ENCODE data around the gene SLC12A4.
"Not testable (repeated sequence)": the region's sequence is repeated elsewhere in the genome, so short reads cannot be mapped to it uniquely, and the experiment has no call there.

SLC12A4 gene

DNA sequence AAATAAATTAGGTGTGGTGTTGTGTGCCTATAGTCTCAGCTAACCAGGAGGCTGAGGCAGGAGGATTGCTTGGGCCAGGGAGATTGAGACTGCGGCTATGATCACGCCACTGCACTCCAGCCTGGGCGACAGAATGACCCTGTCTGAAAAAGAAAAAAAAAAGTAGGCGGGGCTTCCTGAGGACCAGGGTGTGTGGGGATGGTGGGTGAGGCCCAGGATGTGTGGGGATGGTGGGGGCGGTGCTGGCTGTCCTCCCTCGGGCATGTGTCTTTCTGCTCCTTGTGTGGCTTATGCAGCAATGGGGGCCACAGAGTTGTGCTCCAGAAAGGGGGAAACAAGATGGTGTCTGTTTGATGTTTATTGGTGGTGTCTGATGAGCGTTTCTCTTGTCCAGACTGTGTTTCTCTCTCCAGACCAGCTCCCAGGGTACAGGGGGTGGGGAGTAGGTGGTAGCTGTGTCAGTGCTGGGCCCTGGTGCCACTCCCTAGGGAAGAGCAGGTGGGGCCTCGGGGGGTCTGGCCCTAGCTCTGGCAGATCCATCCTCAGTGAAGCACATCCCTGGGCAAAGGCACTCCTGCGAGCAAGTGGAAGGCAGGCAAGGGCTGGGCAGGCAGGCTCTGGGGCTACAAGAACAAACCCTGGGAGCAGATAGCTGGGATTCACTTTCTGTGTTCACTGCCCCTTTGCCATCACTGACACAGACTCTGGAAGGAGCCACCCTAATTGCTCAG lies 26.8 kb downstream of the SLC12A4 start:
- peaks cover 8% of the 10 kb centered on the region for H3K36me3 Mint-ChIP-seq (ENCODE audit: insufficient read depth)
- no peak overlapping the region for H3K4me3 Mint-ChIP-seq
- DNase-seq (ENCODE audit: low spot score in 2 of 2) (no peak), ATAC-seq (replicated peaks; ENCODE audit: extremely low read depth, poor library complexity, severe bottlenecking) (no peak)
- no peaks in the 10 kb centered on the region for H3K27me3 Mint-ChIP-seq
- H3K9me3 Mint-ChIP-seq: no peaks in the 10 kb centered on the region
- H3K4me1 Mint-ChIP-seq: peaks cover 29% of the 10 kb centered on the region
- peak overlapping the region; percentile 77 for H3K27ac Mint-ChIP-seq (ENCODE audit: low read depth)

DNA sequence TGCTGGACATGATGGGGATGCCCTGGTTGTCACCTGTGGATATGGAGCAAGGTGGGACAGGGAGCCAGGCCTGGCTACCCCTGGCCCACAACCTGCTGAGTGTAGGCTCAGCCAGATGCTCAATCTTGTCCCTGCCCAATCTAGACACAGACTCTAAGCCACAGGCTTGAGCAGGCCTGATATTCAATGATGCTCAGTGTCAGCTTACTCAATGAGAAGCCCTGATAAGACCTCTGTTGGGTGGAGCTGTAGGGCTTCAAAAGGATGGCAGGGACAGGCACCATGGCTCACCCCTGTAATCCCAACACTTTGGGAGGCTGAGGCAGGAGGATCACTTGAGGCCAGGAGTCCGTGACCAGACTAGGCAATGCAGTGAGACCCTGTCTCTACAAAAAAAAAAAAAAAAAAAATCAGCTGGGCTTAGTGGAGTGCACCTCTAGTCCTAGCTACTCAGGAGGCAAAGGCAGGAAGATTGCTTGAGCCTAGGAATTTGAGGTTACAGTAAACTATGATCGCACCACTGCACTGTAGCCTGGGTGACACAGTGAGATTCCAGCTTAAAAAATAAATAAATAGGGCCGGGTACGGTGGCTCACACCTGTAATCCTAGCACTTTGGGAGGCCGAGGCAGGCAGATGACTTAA lies 27.9 kb downstream of the SLC12A4 start:
- Mint-ChIP-seq H3K4me3 (peak overlapping the region; percentile 46), H3K9me3 (no peaks in the 10 kb centered on the region), H3K36me3 (ENCODE audit: insufficient read depth) (peaks cover 16% of the 10 kb centered on the region), H3K4me1 (peaks cover 33% of the 10 kb centered on the region), H3K27ac (ENCODE audit: low read depth) (peak overlapping the region; percentile 88), H3K27me3 (no peaks in the 10 kb centered on the region)
- ATAC-seq (replicated peaks; ENCODE audit: extremely low read depth, poor library complexity, severe bottlenecking) (no peak), DNase-seq (ENCODE audit: low spot score in 2 of 2) (no peak)

DNA sequence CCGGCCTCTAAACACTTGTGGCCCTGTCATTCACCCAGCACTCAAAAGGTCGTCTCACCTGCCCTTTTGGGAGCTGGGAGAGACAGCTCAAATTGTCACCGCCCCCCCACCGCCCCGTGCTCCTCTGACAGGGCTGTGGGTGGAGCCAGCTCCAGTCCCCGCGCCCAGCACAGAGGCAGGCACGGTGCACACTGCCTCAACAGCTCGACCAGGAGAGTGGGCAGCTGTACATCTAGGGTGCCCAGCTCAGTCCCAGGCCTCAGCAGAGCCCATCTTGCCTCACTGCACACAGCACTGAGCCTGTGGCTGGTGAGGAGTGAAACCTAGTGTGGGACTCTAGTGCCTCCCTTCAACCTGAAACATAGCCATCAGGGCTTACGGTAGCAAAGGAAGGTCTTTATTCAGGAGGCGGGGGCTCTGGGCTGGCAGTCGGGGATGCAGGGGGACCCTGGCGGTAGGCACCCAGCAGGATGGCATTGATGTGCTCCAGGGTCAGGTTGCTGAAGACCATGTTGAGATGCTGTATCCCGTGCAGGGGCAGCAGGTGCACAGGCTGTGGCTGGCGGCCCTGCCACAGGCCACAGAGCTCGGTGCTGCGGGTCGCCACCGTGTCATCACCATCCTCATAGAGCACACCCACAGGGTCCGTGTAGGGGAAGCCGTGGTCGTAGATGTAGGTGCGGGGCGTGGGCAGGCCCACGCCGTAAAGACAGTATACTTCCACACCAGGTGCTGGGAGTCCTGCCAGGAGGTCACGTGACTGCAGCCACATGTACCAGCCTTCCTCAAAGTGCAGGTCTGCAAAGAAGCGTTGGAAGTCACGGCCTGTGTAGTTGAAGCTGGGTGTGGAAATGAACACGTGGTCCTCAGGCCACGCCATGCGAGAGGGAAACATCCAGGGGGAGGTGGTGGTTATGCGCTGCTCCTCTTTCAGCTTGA lies 28.7 kb downstream of the SLC12A4 start:
- H3K27me3 Mint-ChIP-seq: no peaks in the 10 kb centered on the region
- peaks cover 41% of the 10 kb centered on the region for H3K4me1 Mint-ChIP-seq
- H3K9me3 Mint-ChIP-seq: no peaks in the 10 kb centered on the region
- DNase-seq (ENCODE audit: low spot score in 2 of 2) (no peak), ATAC-seq (replicated peaks; ENCODE audit: extremely low read depth, poor library complexity, severe bottlenecking) (no peak)
- H3K27ac Mint-ChIP-seq (ENCODE audit: low read depth): peak overlapping the region; percentile 88
- peaks cover 22% of the 10 kb centered on the region for H3K36me3 Mint-ChIP-seq (ENCODE audit: insufficient read depth)
- H3K4me3 Mint-ChIP-seq: peak overlapping the region; percentile 46

DNA sequence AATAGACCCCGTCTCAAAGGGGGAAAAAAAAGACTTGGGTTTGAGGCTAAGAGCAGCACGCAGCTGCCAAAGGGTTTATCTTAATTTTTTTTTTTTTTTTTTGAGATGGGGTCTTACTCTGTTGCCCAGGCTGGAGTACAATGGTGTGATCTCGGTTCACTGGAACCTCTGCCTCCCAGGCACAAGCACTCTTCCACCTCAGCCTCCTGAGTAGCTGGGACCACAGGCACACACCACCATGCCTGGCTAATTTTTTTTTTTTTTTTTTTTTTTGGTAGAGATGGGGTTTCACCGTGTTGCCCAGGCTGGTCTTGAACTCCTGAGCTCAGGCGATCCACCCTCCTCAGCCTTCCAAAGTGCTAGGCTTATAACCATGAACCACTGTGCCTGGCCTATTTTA lies 30.7 kb downstream of the SLC12A4 start:
- peaks cover 50% of the 10 kb centered on the region for H3K4me1 Mint-ChIP-seq
- peak overlapping the region; percentile 93 for H3K27ac Mint-ChIP-seq (ENCODE audit: low read depth)
- not testable (repeated sequence) for DNase-seq (ENCODE audit: low spot score in 2 of 2); H3K27me3 Mint-ChIP-seq; ATAC-seq (replicated peaks; ENCODE audit: extremely low read depth, poor library complexity, severe bottlenecking); H3K9me3 Mint-ChIP-seq
- H3K4me3 Mint-ChIP-seq: peak overlapping the region; percentile 100
- H3K36me3 Mint-ChIP-seq (ENCODE audit: insufficient read depth): peaks cover 38% of the 10 kb centered on the region

DNA sequence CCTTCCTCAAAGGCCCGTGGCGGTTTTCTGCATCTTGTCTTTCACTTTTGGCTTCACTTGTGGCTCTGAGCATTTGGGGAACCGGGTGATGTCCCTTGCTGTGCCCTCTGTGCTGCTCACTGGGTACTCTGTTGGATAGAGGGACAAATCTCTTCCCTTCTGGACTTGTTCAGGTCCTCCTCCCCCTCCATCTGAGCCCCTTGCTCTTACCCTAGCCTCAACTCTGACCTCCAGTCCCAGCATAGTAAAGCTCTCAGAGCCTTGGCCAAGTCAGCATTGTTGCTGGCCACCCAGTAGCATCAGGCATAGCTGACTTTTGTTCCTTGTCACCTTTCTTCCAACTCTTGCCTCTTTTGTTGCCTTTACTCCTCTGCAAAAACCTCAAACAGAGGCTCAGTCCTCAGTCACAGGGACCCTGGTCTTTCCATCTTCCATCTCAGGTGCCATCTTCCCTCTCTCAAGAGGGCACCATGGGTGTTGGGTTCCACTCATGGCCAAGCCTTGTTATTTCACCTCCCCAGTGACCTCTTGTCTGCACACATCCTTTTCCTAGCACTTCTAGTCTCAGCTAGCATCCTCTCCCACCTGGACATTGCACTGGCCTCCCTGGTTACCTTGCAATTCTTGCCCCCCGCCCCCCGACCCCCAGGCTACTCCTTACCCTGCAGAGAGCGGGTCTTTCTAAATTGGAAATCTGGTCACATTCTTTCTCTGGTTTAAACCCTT lies 31.4 kb downstream of the SLC12A4 start:
- Mint-ChIP-seq H3K9me3 (no peaks in the 10 kb centered on the region), H3K36me3 (ENCODE audit: insufficient read depth) (peaks cover 38% of the 10 kb centered on the region), H3K27ac (ENCODE audit: low read depth) (peak overlapping the region; percentile 93), H3K4me3 (peak overlapping the region; percentile 100), H3K27me3 (no peaks in the 10 kb centered on the region), H3K4me1 (peaks cover 46% of the 10 kb centered on the region)
- peak; percentile 52 to 68 for DNase-seq (ENCODE audit: low spot score in 2 of 2)
- peak; percentile 47 for ATAC-seq (replicated peaks; ENCODE audit: extremely low read depth, poor library complexity, severe bottlenecking)

DNA sequence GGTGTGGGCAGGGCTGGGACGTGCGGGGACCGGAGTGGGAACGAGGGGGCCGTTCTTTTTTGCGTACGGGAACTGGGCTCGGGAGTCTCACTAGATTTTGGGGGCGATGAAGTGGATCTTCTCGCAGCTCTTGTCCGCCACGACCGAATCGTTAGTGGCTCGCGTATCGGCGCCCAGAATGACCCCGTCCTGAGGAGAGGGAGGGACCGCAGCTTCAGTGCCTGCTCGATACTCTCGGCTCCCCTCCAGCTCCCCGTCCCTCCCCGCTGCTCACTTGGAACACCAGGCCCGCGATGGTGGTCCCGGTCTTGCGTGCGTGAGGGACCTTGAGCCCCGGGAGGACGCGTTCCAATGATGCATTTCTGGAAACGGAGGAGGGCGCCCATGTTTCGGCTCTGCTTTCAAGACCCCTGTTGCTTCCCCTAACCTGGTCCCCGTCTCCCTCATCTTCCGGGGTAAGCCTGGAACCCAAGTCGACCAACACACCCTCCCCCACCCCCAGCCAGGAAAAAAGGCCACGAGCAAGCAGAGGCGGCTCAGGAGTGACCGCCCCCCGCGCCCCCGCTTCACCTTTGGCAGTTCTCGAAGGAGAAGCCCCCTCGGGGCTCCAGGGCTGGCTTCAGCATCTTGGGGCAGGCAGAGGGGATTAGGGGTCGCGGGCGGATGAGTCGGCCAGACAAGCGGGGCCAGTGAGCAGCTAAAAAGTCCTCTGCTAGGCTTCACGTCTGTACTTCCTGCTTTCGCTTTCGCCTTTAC lies 32.1 kb downstream of the SLC12A4 start, which contains the start of gene PSMB10:
Gene PSMB10 (minus strand): TSS at position 727 of the 756 bp plus-strand sequence. CDS start 101 bp downstream, at position 626.
- Mint-ChIP-seq H3K4me1 (peaks cover 40% of the 10 kb centered on the region), H3K4me3 (peak within 1 kb of the TSS; percentile 100), H3K9me3 (no peaks in the 10 kb centered on the region), H3K27me3 (no peaks in the 10 kb centered on the region), H3K36me3 (ENCODE audit: insufficient read depth) (peaks cover 39% of the 10 kb centered on the region), H3K27ac (ENCODE audit: low read depth) (peak within 1 kb of the TSS; percentile 93)
- ATAC-seq (replicated peaks; ENCODE audit: extremely low read depth, poor library complexity, severe bottlenecking) (peak; percentile 6), DNase-seq (ENCODE audit: low spot score in 2 of 2) (no peak)

DNA sequence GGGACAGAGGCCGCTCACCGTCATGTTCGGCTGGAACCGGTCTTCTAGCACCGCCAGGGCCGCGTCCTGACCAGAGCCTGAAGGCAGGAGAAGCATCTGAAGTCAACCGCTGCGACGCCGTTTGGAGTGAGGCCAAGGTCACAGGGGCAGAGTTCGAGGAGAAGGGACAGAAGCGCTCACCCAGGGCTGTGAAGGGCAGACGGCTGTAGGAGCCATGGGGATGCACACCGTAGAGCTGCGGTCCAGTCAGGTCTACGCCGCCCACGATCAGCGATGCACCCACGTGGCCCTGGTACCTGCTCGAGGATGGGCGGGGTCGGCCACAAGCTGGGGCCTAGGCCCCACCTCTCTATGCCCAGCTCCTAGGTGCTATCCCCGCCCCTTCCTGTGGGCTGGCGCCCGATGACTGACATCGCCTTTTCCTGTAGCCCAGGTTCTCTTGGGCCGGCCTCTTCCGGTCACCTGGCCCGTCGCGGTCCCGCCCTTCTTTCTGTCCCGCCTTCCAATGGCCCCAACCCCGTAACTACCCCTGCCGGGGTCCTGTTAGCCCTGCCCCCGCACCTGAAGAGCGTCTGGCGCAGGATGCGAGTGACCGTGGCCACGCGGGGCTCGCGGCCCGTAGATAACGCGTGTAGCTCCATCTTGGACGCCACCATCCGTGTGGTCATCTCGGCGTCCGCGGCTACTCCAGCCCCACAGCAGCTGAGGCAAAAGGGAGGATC lies 32.9 kb downstream of the SLC12A4 start:
- Mint-ChIP-seq H3K27me3 (no peaks in the 10 kb centered on the region), H3K36me3 (ENCODE audit: insufficient read depth) (peaks cover 40% of the 10 kb centered on the region), H3K9me3 (no peaks in the 10 kb centered on the region), H3K4me3 (peak overlapping the region; percentile 100), H3K4me1 (peaks cover 40% of the 10 kb centered on the region), H3K27ac (ENCODE audit: low read depth) (peak overlapping the region; percentile 93)
- ATAC-seq (replicated peaks; ENCODE audit: extremely low read depth, poor library complexity, severe bottlenecking) (peak; percentile 93), DNase-seq (ENCODE audit: low spot score in 2 of 2) (peak; percentile 84 to 89)

DNA sequence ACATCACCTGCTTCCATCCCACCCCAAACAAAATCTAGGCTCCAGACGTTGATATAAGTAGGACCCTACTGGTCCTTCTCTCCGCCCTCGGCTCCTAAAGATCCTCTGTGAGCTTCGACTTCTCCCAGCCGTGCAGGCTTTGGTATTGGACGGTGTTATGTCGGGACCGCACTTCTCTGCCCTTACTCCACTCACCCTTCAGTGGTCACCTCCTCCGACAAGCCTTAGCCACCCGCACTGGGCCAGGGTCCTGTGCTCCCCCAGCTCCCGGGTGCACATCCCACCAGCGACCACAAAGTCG lies 33.4 kb downstream of the SLC12A4 start:
- Mint-ChIP-seq H3K36me3 (ENCODE audit: insufficient read depth) (peaks cover 40% of the 10 kb centered on the region), H3K4me3 (peak overlapping the region; percentile 100), H3K27me3 (no peaks in the 10 kb centered on the region), H3K4me1 (peaks cover 35% of the 10 kb centered on the region), H3K27ac (ENCODE audit: low read depth) (peak overlapping the region; percentile 93), H3K9me3 (no peaks in the 10 kb centered on the region)
- DNase-seq (ENCODE audit: low spot score in 2 of 2) (no peak), ATAC-seq (replicated peaks; ENCODE audit: extremely low read depth, poor library complexity, severe bottlenecking) (no peak)

DNA sequence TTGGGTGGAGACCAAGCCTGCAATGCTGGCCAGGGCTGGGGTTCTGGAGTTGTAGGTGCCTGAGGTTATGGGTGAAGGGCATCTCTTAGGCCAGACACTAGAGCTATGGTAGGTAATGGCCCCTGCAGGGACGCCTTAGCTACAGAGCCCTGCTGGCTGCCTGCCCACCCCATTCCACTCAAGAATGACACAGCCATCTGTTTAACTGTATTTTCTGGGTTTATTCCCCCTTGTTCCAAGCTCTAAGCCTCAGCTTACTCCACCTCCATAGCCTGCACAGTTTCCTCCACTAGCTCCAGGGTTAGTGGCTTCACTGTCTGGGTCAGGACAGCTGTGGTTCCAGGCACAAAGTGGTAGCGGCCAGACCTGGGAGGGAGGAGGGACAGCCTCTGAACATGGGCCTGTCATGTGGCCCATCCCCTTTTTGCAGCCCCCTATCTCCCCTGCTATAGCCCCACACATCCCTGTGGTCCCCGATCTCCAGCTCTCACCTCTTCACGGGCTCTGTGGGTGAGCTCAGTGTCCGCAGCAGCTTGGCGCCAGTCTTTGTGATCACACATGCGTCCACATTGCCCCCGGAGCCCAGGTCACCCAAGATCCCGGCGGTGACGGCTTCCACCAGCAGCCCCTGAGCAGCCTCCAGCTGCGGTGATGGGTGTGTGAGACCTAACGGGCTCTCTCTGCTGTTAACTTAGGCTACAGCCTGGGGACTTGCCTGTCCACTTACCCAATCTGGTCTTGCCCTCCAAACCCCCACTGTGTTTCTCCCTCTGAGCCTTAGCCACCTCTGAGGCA lies 33.9 kb downstream of the SLC12A4 start:
- Mint-ChIP-seq H3K36me3 (ENCODE audit: insufficient read depth) (peaks cover 43% of the 10 kb centered on the region), H3K9me3 (no peaks in the 10 kb centered on the region), H3K27me3 (no peaks in the 10 kb centered on the region), H3K27ac (ENCODE audit: low read depth) (peak overlapping the region; percentile 93), H3K4me3 (peak overlapping the region; percentile 100), H3K4me1 (peaks cover 30% of the 10 kb centered on the region)
- ATAC-seq (replicated peaks; ENCODE audit: extremely low read depth, poor library complexity, severe bottlenecking) (no peak), DNase-seq (ENCODE audit: low spot score in 2 of 2) (no peak)

DNA sequence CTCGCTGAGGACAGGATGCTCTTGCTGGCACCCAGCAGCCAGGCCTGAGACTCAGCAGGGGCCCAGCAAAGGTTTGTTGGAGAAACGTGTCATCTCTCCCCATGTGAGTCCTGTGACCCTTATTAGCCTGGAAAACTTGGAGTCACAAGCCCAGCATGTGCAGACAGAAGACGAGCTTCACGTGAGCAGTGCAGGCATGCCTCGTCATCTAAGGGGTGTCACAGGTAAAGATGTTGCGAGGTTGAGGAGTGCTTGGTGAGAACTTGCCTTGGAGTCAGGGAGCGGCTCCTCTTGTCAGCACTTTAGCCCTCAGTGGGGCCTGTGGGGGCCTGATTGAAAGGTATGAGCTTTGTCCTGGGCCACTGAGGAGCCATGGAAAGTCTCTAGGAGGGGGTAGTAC lies 34.6 kb downstream of the SLC12A4 start:
- Mint-ChIP-seq H3K9me3 (no peaks in the 10 kb centered on the region), H3K27ac (ENCODE audit: low read depth) (peak overlapping the region; percentile 14), H3K36me3 (ENCODE audit: insufficient read depth) (peaks cover 42% of the 10 kb centered on the region), H3K4me1 (peaks cover 30% of the 10 kb centered on the region), H3K27me3 (no peaks in the 10 kb centered on the region), H3K4me3 (peak overlapping the region; percentile 37)
- no peak for ATAC-seq (replicated peaks; ENCODE audit: extremely low read depth, poor library complexity, severe bottlenecking)
- no peak for DNase-seq (ENCODE audit: low spot score in 2 of 2)
